GM12864 (cell line): Measurements from ENCODE around the gene UPF1.

Source experiments
- DNase-seq: peaks from one replicate; pipeline ENCODE4 v3.0.0-alpha.2; 2011; ENCODE audit warnings: low read depth
- H3K4me3 ChIP-seq: 2 replicates; pipeline ENCODE4 v1.5.1; 2011; ENCODE audit warnings: mild to moderate bottlenecking, low read depth, low read length, control low read depth
- TF ChIP-seq, protein P1 (sequence below): IDR thresholded peaks from 2 replicates; pipeline ENCODE4 v1.5.1; 2011; ENCODE audit warnings: low read depth, mild to moderate bottlenecking, moderate library complexity, low read length, control low read depth, inconsistent platforms; ENCODE audit errors: missing control alignments

UPF1 gene

DNA sequence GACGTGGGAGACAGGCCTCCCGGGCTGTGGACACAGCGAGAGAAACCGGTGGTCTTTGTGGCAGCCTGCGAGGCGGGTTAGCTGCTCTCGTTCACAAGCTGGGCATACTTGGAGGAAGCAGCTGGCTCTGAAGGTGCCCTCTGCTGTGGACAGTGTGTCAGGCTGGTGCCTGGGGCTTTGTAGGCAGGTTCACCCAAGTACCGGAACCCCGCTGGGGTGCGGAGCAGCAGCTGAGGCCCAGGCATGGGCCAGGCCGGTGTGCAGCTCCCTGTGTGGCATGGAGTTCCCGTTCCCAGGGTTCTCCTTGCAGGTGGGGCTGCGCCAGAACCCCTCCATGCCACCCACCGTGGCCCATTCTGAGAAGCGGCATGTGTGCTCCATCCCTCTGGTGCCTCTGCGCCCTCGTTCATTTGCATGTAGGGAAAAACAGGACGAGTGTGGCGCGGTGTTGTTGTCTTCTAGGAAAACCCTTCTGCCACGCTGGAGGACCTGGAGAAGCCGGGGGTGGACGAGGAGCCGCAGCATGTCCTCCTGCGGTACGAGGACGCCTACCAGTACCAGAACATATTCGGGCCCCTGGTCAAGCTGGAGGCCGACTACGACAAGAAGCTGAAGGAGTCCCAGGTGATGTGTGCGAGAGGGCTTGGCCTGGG lies 20.0 kb downstream of the UPF1 start:
- TF ChIP-seq, protein P1, sequence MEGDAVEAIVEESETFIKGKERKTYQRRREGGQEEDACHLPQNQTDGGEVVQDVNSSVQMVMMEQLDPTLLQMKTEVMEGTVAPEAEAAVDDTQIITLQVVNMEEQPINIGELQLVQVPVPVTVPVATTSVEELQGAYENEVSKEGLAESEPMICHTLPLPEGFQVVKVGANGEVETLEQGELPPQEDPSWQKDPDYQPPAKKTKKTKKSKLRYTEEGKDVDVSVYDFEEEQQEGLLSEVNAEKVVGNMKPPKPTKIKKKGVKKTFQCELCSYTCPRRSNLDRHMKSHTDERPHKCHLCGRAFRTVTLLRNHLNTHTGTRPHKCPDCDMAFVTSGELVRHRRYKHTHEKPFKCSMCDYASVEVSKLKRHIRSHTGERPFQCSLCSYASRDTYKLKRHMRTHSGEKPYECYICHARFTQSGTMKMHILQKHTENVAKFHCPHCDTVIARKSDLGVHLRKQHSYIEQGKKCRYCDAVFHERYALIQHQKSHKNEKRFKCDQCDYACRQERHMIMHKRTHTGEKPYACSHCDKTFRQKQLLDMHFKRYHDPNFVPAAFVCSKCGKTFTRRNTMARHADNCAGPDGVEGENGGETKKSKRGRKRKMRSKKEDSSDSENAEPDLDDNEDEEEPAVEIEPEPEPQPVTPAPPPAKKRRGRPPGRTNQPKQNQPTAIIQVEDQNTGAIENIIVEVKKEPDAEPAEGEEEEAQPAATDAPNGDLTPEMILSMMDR: no peak
- no peak for DNase-seq
- H3K4me3 ChIP-seq: no peak overlapping the region

DNA sequence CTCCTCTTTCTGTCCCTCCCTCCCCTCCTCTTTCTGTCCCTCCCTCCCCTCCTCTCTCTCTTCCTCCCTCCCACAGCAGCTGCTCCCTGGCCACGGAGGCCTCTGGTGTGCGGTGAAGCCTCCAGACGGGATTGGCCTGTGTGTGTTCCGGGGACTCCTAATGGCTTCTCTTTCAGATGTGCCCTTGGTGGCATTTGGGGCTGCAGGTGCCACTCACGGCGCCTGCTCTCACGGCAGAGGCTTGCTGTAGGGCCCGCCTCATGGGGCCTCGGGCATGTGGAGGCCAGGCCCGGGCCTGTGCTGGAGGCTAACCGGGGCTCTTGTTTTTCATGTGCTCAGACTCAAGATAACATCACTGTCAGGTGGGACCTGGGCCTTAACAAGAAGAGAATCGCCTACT lies 20.9 kb downstream of the UPF1 start:
- TF ChIP-seq, protein P1: no peak
- no peak overlapping the region for H3K4me3 ChIP-seq
- DNase-seq: no peak

DNA sequence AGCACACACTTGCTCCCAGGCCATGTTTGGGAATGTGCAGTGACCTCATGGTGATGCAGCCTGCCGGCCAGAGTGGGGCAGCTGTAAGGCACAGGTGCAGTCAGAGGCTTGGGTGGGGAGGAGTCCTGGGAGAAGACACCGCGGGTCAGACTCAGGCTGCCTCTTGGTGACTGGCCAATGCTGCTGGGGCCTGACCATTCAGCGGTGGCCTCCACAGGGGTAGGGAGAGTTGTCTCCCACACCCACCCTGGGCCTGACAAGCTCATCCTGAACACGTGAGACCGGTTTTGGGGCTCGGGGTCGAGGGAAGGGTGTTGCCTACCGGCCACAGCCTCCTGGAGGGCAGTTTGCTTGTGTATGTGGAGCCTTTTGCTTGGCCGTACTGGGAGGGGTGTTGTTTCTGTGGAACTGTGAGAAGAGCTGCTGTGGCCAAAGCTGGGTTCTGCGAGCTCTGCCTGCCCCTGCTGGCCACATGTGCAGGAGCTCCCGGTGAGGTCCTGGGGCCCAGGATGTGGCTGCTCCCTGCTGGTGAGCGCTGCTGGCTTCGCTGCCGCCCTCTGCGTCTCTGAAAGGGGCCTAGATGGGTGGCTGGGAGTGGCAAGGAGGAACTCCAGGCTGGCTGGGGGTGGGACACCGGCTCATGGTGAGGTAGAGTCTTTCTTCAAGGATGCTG lies 22.1 kb downstream of the UPF1 start:
- no peak for DNase-seq
- no peak overlapping the region for H3K4me3 ChIP-seq
- TF ChIP-seq, protein P1: no peak

DNA sequence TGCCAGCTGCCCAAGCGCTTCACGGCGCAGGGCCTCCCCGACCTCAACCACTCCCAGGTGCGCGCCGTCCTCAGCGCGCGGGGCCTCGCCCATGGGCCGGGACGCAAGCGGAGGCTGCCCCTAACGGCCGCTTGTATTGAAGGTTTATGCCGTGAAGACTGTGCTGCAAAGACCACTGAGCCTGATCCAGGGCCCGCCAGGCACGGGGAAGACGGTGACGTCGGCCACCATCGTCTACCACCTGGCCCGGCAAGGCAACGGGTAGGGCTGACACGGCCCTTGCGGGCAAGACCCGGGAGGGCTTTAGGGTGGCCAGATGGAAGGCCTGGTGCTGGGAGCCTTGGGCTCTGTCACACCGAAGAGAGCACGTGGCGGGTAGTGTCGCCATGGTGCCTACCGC lies 23.2 kb downstream of the UPF1 start:
- no peak overlapping the region for H3K4me3 ChIP-seq
- TF ChIP-seq, protein P1: no peak
- no peak for DNase-seq

DNA sequence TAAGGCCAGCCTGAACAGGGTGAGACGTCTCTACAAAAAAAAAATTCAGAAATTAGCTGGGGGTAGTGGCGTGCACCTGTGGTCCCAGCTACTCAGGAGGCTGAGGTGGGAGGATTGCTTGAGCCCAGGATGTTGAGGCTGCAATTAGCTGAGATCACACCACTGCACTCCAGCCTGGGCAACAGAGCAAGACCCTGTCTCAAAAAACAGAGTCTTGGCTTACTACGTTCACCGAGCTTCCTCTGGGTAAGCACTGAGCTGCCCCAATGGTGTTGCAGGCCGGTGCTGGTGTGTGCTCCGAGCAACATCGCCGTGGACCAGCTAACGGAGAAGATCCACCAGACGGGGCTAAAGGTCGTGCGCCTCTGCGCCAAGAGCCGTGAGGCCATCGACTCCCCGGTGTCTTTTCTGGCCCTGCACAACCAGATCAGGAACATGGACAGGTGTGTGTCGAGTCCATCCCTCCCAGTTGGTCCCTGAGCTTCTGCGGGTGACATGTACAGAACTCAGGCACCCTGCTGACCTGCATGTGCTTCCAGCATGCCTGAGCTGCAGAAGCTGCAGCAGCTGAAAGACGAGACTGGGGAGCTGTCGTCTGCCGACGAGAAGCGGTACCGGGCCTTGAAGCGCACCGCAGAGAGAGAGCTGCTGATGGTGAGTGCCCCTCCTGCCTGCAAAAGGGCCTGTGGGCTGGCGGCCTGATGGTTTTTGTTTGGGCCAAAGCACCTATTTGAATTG lies 24.1 kb downstream of the UPF1 start:
- no peak for DNase-seq
- no peak overlapping the region for H3K4me3 ChIP-seq
- TF ChIP-seq, protein P1: no peak

DNA sequence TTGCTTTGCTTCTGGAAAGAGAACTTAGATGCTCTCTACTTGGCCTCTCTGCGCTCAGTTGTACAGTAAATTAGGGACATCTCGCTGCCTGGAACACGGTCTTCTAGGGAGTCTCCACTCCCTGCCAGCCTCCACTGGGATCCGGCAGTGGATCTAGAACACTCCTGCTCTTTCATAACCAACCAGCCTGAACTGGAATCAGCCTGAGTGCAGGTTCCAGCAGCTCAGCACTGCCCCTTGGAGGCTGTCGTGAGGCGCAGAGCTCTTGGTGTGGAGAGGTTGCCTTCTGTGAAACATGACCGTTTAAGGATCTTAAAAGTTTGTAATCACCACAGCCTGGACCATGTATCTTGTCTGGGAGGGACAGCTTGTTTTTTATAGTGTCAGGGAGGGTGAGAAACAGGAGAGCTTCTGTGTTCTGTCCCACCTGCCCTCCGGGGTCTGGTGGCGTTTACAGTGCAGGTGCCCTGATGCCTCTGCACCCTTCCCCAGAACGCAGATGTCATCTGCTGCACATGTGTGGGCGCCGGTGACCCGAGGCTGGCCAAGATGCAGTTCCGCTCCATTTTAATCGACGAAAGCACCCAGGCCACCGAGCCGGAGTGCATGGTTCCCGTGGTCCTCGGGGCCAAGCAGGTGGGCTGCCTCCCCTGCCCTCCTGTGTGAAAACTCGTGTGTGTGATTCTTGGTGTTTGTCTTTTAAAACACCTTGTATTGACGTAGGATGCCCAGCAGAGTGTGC lies 24.8 kb downstream of the UPF1 start:
- TF ChIP-seq, protein P1: peak; percentile 17
- no peak overlapping the region for H3K4me3 ChIP-seq
- no peak for DNase-seq
